NT2/D1 (cell line): ENCODE results near the gene ABCC6.
"Not testable (repeated sequence)": the region's sequence is repeated elsewhere in the genome, so short reads cannot be mapped to it uniquely, and the experiment has no call there.

Source experiments
- SUZ12 ChIP-seq: IDR thresholded peaks from 2 replicates; pipeline ENCODE4 v1.6.1; 2011; ENCODE audit not compliant: insufficient read length, insufficient read depth; ENCODE audit errors: extremely low read depth
- YY1 ChIP-seq: IDR thresholded peaks from 2 replicates; pipeline ENCODE4 v1.6.1; 2011; ENCODE audit not compliant: insufficient read length, insufficient read depth

GRCh38 chr16:16200391-16200790 is 22.9 kb downstream of the ABCC6 start:
- not testable (repeated sequence) for TF ChIP-seq SUZ12, YY1
